Fibroblast of skin of back (primary cell): Measurements from ENCODE around the gene ZBTB7A.

ENCODE experiments used
- DNase-seq: peaks from one replicate; pipeline ENCODE4 v3.0.0-alpha.2; 2013

Gene ZBTB7A

GRCh38 chr19:4067396-4068046 lies 822 bp upstream of the ZBTB7A start:
- peak; percentile 28 for DNase-seq

GRCh38 chr19:4066176-4066606 lies 508 bp downstream of the ZBTB7A start:
- DNase-seq: no peak

- peak; percentile 96 for DNase-seq
Measured at GRCh38 chr19:4065430-4066175, 1.1 kb downstream of the ZBTB7A start.

- peak; percentile 35 for DNase-seq
Measured at GRCh38 chr19:4064496-4065260, 2.0 kb downstream of the ZBTB7A start.

GRCh38 chr19:4064149-4064495 lies 2.6 kb downstream of the ZBTB7A start:
- DNase-seq: no peak

- DNase-seq: no peak
Measured at GRCh38 chr19:4063369-4064148, 3.1 kb downstream of the ZBTB7A start.

GRCh38 chr19:4062419-4063368 lies 4.0 kb downstream of the ZBTB7A start:
- no peak for DNase-seq

GRCh38 chr19:4061683-4062418 lies 4.8 kb downstream of the ZBTB7A start:
- no peak for DNase-seq

GRCh38 chr19:4061178-4061682 lies 5.5 kb downstream of the ZBTB7A start:
- DNase-seq: no peak

- DNase-seq: no peak
Measured at GRCh38 chr19:4060621-4061177, 6.0 kb downstream of the ZBTB7A start.

- no peak for DNase-seq
Measured at GRCh38 chr19:4059891-4060620, 6.6 kb downstream of the ZBTB7A start.

GRCh38 chr19:4059453-4059871 lies 7.2 kb downstream of the ZBTB7A start:
- DNase-seq: no peak

- DNase-seq: no peak
Measured at GRCh38 chr19:4058693-4059452, 7.8 kb downstream of the ZBTB7A start.

- peak; percentile 86 for DNase-seq
Measured at GRCh38 chr19:4057931-4058692, 8.6 kb downstream of the ZBTB7A start.

- DNase-seq: no peak
Measured at GRCh38 chr19:4055209-4055552, 11.5 kb downstream of the ZBTB7A start.

GRCh38 chr19:4054441-4055208 lies 12.1 kb downstream of the ZBTB7A start:
- no peak for DNase-seq
